Stimulated activated CD4-positive, alpha-beta T cell treated with anti-CD3 and anti-CD28 coated beads, Interleukin-12 subunit alpha, Interleukin-12 subunit beta, amount 100 ng/mL, for 24 hours (primary cell): ENCODE data around the gene SORBS2.
"Not testable (repeated sequence)": the region's sequence is repeated elsewhere in the genome, so short reads cannot be mapped to it uniquely, and the experiment has no call there.

Experiments
- DNase-seq, 2 experiments: peaks; one replicate each; pipeline ENCODE4 v3.0.0-alpha.2; 2020; ENCODE audit warnings: low read depth in 2 of 2

SORBS2 gene

GRCh38 chr4:185714524-185714923 is 97.5 kb downstream of the SORBS2 start:
- not testable (repeated sequence) for DNase-seq

- DNase-seq = no peak
Measured at GRCh38 chr4:185713731-185714130, 98.3 kb downstream of the SORBS2 start.

- DNase-seq = no peak
Measured at GRCh38 chr4:185713272-185713671, 98.7 kb downstream of the SORBS2 start.

GRCh38 chr4:185712350-185713024 is 99.5 kb downstream of the SORBS2 start:
- DNase-seq = no peak

GRCh38 chr4:185711726-185712125 is 100.3 kb downstream of the SORBS2 start:
- no peak for DNase-seq

GRCh38 chr4:185710487-185710995 is 101.5 kb downstream of the SORBS2 start:
- DNase-seq = no peak

- no peak for DNase-seq
Measured at GRCh38 chr4:185709802-185710486, 102.0 kb downstream of the SORBS2 start.

GRCh38 chr4:185708348-185708747 is 103.6 kb downstream of the SORBS2 start:
- DNase-seq = no peak

GRCh38 chr4:185707622-185708021 is 104.4 kb downstream of the SORBS2 start:
- DNase-seq = not testable (repeated sequence)

GRCh38 chr4:185702147-185702663 is 109.8 kb downstream of the SORBS2 start:
- no peak for DNase-seq

- no peak for DNase-seq
Measured at GRCh38 chr4:185700630-185701029, 111.4 kb downstream of the SORBS2 start.

- no peak for DNase-seq
Measured at GRCh38 chr4:185700048-185700447, 111.9 kb downstream of the SORBS2 start.

- DNase-seq = no peak
Measured at GRCh38 chr4:185697488-185697887, 114.5 kb downstream of the SORBS2 start.

- DNase-seq = no peak
Measured at GRCh38 chr4:185695743-185696142, 116.3 kb downstream of the SORBS2 start.

- no peak for DNase-seq
Measured at GRCh38 chr4:185693548-185694215, 118.3 kb downstream of the SORBS2 start.

GRCh38 chr4:185689407-185689806 is 122.6 kb downstream of the SORBS2 start:
- no peak for DNase-seq

GRCh38 chr4:185685804-185686203 is 126.2 kb downstream of the SORBS2 start:
- no peak for DNase-seq

- DNase-seq = no peak
Measured at GRCh38 chr4:185683896-185684295, 128.1 kb downstream of the SORBS2 start.

GRCh38 chr4:185683222-185683621 is 128.8 kb downstream of the SORBS2 start:
- DNase-seq = no peak

- no peak for DNase-seq
Measured at GRCh38 chr4:185682236-185682635, 129.8 kb downstream of the SORBS2 start.

- DNase-seq = no peak
Measured at GRCh38 chr4:185681604-185682003, 130.4 kb downstream of the SORBS2 start.

- no peak for DNase-seq
Measured at GRCh38 chr4:185680617-185681016, 131.4 kb downstream of the SORBS2 start.
